ENCODE measurements around the gene H1-8.
"Not testable (repeated sequence)": the region's sequence is repeated elsewhere in the genome, so short reads cannot be mapped to it uniquely, and the experiment has no call there.

The H1-8 gene

DNA sequence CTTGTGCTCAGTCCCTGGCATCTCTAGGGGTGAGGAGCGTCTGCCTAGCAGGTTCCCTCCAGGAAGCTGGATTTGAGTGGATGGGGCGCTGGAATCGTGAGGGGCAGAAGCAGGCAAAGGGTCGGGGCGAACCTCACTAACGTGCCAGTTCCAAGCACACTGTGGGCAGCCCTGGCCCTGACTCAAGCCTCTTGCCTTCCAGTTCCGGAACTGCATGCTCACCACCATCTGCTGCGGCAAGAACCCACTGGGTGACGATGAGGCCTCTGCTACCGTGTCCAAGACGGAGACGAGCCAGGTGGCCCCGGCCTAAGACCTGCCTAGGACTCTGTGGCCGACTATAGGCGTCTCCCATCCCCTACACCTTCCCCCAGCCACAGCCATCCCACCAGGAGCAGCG lies 9.6 kb upstream of the H1-8 start:
- no peak for DNase-seq (ENCODE audit: low read depth in 2 of 2)

DNA sequence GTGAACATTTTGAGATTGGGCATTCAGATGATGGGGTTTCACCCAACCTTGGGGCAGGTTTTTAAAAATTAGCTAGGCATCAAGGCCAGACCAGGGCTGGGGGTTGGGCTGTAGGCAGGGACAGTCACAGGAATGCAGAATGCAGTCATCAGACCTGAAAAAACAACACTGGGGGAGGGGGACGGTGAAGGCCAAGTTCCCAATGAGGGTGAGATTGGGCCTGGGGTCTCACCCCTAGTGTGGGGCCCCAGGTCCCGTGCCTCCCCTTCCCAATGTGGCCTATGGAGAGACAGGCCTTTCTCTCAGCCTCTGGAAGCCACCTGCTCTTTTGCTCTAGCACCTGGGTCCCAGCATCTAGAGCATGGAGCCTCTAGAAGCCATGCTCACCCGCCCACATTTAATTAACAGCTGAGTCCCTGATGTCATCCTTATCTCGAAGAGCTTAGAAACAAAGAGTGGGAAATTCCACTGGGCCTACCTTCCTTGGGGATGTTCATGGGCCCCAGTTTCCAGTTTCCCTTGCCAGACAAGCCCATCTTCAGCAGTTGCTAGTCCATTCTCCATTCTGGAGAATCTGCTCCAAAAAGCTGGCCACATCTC lies 8.4 kb upstream of the H1-8 start:
- DNase-seq (ENCODE audit: low read depth in 2 of 2), result no peak

DNA sequence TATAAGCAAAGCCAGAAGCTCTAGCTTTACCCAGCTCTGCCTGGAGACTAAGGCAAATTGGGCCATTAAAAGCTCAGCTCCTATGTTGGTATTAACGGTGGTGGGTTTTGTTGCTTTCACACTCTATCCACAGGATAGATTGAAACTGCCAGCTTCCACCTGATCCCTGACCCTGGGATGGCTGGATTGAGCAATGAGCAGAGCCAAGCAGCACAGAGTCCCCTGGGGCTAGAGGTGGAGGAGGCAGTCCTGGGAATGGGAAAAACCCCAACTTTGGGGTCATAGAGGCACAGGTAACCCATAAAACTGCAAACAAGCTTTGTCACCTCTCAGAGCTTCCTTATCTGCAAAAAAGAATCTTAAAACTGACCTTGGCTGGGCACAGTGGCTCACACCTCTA lies 7.9 kb upstream of the H1-8 start:
- no peak for DNase-seq (ENCODE audit: low read depth in 2 of 2)

DNA sequence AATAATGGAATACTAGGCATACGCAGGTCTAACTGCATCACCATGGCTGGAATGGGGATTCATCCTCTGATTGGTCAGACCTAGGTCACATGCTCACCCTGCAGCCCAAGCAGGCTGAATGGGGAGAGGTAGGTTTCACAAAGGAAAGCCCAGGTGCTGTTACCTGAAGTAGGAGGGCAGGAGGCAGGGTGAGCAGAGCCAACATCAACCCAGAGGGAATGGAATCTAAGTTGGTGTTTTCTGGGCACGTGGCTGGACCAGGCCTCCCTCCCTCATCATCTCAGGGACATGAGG lies 6.7 kb upstream of the H1-8 start:
- no peak for DNase-seq (ENCODE audit: low read depth in 2 of 2)

DNA sequence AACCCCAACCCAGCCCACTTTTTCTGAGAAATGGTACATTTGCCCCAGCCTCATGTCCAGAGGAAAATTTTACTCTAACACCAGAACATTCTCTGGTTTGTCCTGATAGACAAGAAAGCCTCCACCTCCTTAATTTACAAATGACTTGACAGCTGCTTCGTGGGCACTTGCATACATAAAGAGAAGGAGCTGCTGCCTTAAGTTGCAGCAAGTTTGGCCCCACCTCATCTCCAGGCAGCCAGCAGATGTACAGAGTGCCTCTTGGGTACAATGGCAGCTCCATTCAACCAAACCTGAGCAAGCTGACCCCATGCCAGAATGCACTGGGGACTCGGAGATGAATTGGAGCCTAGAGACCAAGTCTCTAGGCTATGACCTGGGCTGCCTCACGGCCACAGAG lies 6.2 kb upstream of the H1-8 start:
- no peak for DNase-seq (ENCODE audit: low read depth in 2 of 2)

DNA sequence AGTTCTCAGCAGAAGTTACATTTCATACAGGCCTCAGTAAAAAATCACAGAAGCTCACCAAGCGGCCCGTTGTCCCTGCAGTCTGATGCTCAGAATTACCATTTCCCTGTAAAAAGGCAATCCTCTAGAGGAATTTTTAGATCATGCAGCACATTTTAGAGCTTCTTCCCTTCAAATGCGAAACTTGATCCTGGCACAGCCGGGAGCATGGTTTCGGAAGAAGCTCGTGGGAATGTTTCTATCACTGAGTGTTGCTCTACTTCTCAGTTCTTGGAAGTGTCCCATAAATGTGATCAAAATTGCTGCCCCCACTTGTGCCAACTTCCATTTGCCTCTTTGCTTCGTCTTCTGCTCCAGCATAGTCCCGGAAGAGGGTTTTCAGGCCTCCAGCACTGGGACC lies 3.8 kb upstream of the H1-8 start:
- DNase-seq (ENCODE audit: low read depth in 2 of 2), result no peak

DNA sequence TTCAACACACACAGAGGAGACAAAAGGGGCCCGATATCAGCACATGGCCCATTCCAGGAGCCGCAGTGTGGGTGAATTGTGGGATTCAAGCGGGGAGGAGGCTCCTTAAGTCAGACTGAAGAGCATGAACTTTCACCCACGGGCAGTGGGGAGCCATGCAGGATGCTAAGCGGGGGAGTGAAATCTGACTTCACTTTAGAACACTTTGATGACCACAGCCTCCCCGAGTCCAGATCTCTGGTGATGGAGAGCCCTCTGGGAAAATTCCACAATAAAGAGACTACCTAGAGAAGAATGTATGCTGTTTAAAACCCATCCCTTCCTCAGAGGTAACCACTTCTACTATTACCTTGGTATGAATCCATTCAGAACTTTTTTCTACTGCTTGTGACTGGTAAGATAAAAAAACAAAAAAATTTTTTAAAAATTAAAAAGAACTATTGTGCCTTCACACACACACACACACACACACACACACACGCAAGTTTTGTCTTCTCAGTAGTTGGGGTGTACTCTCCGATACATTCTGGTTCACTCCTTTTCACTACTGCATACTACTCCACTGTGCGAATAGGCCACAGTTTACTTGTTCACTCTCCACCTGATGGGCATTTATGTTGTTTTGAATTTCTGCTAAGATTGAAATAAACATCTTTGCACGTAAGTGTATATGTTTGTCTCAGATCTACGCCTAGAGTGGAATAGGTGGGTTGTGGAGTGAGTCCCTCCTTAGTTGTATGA lies 2.0 kb upstream of the H1-8 start:
- DNase-seq (ENCODE audit: low read depth in 2 of 2), result no peak

DNA sequence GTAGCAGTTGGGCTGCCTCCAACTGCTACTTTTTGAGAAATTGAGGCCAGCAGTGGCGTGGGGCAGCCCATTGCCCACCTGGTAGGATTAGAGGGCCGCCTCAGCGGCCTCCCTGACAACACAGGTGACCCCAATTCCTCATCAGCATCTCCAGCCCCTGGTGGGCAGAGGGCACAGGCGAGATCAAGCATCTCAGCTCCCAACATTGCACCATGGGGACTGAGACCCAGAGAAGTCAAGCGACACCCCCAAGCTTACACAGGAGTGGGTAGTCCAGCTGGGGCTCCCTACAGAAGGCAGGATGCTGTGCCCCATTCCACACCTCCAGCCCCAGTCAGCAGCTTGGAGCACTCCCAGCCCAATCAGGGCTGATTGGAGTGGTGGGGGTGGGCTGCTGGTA lies 228 bp upstream of the H1-8 start:
- no peak for DNase-seq (ENCODE audit: low read depth in 2 of 2)

DNA sequence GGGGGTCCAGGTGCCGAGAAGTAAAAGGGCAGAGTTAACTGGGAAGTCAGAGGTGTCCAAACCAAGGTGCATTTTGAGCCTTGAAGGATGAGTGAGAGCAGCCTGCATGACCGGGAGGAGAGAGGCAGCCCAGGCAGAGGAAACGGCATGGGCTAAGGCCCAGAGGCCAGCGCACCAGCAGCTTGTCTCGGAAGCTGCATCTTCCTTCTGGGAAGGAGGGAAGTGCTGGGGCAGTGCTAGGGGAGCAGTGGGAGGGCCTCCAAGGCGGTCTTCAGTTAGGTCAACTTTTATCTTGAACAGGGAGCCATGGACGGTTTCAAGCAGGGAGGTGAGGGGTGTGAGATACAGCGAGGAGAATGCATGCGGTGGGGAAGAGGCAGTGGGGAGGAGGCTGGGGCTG lies 1.0 kb downstream of the H1-8 start:
- DNase-seq (ENCODE audit: low read depth in 2 of 2), result no peak

DNA sequence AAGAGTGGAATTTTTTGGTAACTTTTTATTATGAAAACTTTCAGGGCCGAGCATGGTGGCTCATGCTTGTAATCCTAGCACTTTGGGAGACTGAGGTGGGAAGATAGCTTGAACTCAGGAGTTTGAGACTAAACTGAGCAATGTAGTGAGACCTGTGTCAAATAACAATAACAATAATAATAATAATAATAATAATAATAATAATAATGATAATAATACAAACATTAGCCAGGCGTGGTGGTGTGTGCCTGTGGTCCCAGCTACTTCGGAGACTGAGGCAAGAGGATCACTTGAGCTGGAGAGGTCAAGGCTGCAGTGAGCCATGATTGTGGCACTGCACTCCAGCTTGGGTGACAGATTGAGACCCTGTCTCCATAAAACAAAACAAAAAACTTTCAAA lies 3.0 kb downstream of the H1-8 start:
- not testable (repeated sequence) for DNase-seq (ENCODE audit: low read depth in 2 of 2)

DNA sequence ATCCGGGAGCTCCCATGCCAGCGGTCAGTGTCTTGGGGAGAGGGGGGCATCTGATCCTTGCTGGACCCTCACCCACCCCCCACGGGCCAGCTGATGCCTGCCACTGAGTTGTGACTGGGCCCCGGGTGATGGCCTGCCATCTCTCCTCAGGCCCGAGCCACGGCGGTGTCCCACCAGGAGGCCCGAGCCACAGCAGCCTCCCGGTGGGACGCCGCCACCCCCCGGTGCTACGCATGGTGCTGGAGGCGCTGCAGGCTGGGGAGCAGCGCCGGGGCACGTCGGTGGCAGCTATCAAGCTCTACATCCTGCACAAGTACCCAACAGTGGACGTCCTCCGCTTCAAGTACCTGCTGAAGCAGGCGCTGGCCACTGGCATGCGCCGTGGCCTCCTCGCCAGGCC lies 4.3 kb downstream of the H1-8 start:
- no peak for DNase-seq (ENCODE audit: low read depth in 2 of 2)

DNA sequence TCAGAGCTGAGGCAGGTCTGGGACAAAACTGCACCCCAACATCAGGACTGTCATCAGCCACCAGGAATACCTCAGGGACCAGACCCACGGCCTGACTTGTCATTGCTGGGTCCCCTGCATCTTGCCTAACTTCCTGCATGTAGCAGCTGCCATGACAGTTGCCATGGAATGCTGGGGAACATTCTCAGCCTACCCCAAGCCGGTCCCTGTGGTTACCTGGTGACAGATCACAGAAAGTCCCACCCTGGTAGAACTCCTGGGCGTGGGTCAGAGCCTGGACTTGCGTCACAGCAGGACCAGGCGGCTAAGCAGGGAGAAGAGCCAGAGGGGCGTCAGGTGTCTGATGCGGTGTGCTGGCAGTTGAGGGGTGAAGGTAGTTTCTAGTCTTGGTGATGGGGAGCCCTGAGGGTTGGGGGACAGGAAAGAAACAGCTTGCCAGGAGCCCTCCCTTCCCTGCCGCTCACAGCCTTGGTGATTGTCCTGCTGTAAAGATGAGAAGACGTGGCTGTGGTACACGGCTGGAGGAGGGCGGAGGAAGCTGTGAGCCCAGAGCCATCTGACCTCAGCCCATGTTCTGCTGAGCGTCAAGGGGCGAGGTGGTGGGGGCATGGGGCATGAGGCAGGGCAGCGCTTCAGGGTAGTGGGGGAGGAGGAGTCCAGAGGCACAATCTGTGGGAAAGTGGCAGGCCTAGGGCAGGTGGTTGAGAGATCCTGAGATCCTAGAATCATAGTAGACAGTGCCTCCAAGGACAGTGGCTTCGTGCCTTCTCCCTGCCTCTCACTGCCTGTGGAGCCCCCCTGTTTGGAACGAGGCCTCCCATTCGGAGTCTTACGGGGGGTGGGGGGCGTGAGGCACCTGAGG lies 5.4 kb downstream of the H1-8 start:
- DNase-seq (ENCODE audit: low read depth in 2 of 2), result no peak

DNA sequence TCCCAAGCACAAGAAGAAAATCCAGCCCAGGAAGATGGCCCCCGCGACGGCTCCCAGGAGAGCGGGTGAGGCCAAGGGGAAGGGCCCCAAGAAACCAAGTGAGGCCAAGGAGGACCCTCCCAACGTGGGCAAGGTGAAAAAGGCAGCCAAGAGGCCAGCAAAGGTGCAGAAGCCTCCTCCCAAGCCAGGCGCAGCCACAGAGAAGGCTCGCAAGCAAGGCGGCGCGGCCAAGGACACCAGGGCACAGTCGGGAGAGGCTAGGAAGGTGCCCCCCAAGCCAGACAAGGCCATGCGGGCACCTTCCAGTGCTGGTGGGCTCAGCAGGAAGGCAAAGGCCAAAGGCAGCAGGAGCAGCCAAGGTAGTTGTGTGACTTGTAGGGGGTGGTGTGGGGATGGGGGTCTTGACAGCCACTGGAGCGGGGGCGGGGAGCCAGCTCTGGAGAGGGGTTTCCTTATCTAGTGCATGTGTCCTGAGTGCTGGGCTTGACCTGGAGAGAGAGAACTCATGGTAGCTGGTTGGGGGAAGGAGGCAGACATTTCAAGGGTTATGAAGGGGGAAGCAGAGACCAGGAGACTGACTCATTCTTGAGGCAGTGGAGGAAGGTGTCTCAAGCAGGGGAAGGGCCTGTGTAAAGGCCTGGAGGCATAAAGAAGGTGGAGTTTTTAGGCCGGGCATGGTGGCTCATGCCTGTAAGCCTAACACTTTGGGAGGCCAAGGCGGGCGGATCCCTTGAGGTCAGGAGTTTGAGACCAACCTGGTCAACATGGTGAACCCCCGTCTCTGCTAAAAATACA lies 6.2 kb downstream of the H1-8 start:
- DNase-seq (ENCODE audit: low read depth in 2 of 2), result no peak

DNA sequence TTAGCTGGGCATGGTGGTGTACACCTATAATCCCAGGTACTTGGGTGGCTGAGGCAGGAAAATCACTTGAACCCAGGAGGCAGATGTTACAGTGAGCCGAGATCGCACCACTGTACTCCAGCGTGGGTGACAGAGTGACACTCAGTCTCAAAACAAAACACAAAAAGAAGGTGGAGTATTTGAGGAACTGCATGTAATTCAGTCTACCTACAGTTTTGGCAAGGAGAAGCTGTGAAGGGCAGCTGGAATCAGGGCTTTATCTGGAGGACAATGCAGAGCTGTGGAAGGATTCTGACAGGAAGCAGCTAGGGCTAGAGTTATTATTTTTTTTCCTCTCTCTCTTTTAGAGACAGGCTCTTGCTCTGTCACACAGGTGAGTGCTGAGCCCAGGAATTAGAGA lies 6.8 kb downstream of the H1-8 start:
- DNase-seq (ENCODE audit: low read depth in 2 of 2), result no peak

DNA sequence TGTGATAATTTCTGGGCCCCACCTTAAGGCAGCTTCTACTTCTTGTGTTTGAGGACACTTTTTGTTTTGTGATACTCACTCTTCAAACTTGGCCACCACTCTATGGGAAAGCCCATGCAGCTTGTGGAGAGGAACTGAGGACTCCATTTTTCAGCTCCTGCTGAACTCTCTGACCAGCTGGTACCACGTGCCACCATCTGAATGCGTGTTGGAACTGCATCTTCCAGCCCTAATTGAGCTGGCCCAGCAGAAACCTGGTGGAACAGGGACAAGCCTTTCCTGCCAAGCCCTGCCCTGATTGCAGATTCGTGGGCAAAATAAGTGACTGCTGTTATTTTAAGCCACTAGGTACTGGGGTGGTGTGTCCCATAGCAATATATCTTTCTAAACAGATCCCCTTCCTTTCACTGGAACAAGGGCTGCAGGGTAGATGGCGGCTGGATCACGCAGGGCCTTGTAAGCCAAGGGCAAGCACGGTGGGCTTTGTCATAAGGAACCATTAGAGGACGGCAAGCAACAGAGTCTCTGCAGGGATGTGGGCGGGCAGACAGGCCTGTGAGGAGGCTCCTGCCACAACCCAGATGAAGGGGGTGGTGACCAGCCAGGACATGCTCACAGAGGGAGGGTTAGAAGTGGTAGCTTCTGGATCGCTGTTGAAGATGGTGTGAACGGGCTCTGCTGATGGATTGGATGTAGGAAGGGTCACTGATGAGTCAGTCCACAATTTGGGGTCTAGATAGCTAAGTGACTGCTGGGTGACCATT lies 9.5 kb downstream of the H1-8 start:
- no peak for DNase-seq (ENCODE audit: low read depth in 2 of 2)

DNA sequence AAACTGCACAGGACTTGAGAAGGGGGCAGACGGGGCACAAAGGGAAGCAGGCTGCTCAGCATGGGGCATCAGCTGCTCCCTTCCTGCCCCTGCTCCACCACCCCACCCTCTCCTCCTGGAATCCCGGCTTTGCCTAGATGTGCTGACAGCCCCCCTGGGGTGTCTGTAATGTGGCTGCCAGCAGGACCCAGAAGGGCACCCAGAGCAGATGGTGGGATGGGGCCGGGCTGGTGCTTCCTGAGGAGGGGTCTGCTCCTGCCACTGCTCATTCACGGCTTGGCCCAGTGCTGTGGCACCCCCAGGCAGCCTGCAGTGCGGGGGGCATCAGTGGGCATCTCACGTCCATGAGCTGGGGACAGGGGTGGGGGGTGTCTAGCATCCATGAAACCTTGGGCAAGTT lies 10.2 kb downstream of the H1-8 start:
- DNase-seq (ENCODE audit: low read depth in 2 of 2), result no peak

DNA sequence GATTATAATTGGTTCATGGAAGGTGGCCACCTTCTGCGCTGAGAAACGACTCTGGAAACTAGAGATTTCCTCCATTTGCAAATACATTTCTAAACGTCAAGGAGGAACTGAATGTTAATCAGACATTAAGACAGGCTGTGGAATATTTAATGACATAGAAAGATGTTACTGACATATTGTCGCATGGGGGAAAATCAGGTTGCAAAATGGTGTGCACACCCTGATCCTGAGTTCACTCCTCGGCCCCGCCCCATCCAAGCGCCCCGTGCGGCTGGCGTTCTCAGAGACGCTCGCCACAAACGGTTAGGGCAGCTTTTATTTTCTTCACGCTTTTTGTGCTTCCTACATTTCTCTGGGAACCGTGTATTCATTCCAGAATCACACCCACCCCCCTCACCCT lies 10.7 kb downstream of the H1-8 start:
- DNase-seq (ENCODE audit: low read depth in 2 of 2), result no peak

DNA sequence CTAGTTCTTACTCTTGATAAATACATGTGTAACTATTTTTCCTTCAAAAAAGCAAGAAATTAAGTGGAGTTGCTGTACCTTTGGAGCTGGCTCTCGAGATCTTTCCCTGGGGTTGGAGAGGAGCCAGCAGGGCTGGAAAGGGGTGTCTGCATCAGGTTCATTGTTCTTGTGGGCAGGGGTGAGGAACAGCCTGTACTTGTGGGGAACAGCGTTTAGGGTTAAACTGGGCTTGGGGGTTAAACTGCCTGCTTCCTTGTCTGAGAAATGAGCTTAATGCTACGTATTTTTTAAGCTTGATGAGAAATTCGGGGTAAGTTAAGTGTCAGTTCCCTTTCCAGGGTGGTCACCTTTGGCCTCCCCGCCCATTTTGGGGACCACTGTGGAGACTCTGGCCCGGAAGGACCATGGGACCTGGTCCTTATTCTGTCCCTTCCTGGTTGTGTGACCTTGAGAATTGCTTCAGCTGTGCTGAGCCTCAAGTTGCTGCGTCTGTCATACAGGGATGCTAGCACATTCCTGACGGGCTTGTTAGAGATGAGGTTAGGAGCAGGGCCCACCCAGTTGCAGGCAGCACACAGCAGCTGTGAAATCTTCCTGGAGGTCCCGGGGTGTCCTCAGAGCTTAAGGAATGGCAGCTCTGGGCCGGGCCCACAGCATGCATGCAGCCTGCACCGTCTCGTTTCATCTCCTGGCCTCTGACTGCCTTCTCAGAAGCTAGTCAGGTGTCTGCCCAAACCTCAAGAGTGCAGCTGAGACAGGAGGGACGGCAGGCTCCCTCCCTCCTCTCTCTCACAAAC lies 11.6 kb downstream of the H1-8 start:
- no peak for DNase-seq (ENCODE audit: low read depth in 2 of 2)

DNA sequence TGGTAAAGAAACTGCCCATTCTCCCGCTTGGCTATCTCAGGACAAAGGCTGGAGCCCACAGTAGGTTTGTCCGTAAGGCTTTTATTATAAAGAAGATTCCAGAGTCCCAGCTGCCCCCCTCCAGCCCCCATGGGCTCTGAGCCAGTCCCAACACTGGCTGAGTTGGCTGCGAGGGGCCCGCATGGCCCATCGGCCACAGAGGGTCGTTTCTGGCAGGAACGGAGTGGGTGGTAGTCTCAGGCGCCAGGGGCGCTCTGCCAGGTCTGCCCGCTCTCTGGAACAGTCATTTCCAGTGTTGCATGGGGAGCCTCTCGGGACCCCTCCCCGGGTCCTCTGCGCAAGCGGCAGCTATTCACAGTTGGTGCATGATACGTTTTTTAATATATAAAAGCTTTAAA lies 12.2 kb downstream of the H1-8 start:
- DNase-seq (ENCODE audit: low read depth in 2 of 2), result no peak

DNA sequence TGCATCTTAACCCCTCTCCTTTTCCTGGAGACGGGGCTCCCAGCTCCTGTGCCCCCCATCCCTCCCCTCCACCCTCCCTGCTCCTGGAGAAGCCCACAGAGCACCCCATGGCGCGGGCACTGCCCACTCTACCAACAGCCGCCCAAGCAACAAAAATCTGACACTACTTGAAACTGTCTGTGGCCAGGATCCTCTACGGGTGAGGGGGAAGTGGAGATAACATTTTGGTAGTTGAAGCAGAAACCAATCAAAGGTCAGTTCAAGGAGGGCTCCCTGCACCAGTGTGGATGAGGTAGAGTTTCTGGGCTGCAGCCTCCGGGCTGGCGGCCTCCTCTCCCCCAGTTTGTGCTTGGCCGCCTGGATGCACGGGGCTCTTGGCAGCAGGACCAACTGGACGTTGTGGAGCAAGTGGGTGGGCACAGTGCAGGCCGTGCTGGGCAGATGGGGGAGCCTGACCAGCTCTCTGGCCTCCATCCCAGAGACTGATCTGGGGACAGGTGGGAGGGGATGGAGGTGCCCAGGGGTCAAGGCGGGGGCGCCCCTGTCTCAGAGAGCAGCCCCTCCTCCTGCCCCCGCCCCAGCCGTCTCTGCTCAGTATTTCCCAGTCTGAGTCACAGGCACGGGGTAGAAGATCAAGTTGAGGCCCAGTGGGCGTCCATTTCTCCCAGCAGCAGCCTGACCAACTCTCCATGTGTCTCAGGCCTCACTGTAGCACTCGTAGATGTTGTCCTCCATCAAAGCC lies 12.8 kb downstream of the H1-8 start:
- DNase-seq (ENCODE audit: low read depth in 2 of 2), result no peak

Data from stimulated activated CD8-positive, alpha-beta memory T cell treated with anti-CD3 and anti-CD28 coated beads, Interleukin-15, amount 100 ng/mL, for 48 hours (primary cell).